ENCODE data around the gene MAPK11.

Gene MAPK11

DNA sequence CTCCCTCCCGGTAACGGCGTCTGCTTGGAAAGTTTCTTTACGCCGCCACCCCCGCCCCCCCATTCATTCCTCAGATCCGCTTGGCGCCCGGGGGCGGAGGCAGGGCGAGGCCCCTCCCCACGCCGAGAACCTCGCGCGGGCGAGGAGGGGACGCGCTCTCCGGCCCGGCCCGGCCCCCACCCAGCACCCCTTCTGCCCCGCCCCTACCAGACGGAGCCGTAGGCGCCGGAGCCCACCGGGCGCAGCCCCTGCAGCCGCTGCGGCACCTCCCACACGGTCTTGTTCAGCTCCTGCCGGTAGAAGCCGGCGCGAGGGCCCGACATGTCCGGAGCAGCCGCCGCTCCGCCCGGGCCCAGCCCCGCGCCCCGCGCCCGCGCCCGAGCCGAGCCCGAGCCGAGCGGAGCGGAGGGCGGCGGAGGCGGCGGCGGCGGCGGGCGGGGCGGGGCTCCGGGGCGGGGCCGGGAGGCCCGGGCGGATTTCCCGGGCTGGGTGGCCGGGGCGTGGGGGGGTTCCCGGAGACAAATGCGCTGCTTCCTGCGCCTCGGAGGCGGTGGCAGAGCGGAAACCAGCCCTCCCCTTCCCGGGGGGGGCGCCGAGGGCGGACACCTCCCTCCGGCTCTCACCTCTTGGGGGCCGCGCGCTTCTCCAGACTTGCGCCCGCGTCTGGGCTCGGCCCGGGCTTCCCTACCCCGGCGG is at the start of gene MAPK11:
TSS of gene MAPK11 (minus strand) at position 411 of the 696 bp plus-strand sequence. CDS start at position 323, 88 bp downstream.
- DNase-seq, result no peak

- DNase-seq, result no peak
Observed at GRCh38 chr22:50319503-50319951, 49.3 kb upstream of the MAPK11 start.

DNA sequence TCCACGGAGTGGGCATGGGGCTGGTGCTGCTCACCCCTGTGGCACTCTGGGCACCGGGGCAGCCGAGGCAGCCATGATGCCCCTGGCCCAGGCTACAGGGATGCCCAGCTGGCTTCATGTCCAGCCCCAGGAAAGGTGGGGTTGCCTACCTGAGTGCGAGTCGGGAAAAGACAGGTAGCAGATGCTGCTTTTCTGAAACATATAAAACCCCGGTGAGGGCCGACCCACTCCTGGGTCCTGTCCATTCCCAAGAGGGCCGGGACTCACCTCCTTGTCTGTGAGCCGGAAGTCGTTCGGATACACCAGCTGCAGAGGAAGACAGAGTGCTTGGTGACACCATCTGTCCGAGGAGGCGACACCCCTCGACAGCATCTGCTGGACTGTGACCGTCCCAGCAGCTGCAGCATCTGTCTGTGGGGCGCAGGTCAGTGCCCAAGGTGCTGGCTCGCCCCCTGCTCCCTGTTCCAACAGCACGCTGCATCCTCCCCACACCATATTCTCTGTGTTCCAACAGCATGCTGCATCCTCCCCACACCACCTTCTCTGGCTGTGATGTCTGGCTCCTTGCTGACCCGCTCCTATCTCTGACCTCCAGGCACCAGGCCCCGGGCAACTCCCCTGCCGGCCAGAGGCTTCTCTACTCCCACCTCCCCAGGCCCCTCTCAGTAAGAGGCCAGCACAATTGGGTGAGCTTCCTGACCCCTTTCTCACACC is 48.7 kb upstream of the MAPK11 start:
- DNase-seq, result no peak

DNA sequence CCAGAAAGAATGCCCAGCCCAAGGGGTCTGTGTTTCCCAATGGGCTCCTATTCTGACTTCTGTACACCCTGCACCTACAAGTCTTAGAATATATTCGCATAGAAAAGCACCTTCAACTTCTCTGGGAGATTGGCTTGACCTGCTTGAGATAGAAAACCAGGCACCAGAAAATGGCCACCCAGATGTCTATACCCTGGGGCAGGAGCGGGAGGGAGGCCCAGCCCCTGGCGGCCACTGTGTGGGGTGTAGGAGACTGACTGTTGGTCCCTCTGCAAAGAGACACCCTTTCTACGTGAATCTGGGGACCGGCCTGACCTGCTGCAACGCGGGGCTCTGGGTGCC is 48.1 kb upstream of the MAPK11 start:
- DNase-seq, result no peak

- no peak for DNase-seq
Observed at GRCh38 chr22:50317674-50318073, 47.5 kb upstream of the MAPK11 start.

- DNase-seq, result no peak
Observed at GRCh38 chr22:50317178-50317577, 47.0 kb upstream of the MAPK11 start.

GRCh38 chr22:50316114-50317065 is 46.2 kb upstream of the MAPK11 start:
- DNase-seq, result no peak

DNA sequence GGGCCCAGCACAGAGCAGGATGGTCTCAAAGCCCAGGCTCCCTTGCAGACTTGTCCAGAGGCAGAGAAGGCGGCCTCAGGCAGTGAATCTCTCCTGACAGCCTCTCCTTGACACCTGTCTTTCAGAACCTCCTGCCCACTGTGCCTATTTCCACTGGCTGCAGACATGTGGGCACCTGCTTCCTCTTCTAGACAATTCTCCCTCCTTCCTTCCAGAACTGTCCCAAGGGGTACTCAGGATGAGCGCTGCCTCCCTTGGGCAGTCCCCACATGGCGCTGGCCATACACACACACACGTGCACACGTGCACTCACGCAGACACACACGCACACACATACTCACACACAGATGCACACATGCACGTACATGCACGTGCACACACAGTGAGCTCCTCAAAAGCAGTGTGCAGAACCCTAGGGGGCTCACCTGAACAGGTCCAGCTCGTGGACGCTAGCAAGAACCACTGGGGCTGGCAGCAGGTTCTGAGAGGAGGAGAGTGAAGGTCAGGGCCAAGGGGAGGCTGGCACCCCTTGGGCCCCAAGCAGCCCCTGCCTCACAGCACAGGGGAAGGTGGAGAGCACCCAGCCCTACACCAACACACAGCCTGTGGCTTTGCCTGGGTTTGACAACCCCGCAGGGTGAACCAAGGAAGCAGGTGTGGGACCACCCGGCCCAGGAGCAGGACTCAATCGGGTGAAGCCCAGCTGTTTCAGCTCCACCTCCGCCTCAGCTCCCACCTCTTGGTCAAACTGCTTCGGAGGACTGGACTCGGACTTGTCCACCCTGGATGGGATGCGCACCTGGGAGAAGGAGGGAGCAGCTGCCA is 45.3 kb upstream of the MAPK11 start:
- DNase-seq, result no peak

DNA sequence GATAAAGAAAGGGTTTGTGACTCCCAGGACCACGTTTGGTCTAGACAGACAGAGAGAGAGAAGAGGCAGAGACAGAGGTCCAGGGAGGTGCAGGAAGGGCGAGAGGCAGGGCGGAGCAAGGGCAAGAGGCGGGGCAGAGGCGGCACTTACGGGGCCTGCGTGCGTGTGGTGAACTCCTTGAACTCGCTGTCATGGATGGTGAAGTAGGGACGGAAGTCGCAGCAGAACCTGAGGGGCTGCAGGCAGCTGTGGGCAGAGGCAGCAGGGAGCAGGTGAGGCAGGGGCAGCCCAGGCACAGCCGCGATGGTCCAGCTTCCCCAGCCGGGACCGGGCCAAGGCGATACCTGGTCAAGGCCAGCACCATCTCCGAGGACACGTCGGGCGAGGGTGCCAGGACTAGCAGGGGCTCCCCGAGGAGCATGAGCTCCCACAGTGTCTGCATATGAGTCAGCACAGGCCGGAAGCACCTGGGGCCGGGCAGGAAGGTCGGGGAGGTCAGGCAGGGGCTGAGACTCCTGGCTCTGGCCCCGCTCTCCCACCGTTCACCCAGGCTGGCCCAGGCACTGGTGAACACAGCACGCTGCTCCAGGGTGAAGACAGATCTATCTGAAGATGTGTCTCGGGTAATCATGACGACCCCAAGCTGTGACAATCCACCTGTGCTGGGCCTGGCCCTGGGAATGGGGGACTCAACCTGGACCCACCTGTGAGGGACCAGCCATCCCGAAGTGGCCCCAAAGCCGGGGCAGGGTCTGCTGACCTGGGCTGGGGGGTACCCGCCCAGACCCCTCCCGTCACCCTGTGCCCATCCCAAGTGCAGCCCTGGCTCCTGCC is 44.5 kb upstream of the MAPK11 start:
- no peak for DNase-seq

- DNase-seq, result no peak
Observed at GRCh38 chr22:50314081-50314454, 43.9 kb upstream of the MAPK11 start.

GRCh38 chr22:50313600-50313999 is 43.4 kb upstream of the MAPK11 start:
- no peak for DNase-seq

DNA sequence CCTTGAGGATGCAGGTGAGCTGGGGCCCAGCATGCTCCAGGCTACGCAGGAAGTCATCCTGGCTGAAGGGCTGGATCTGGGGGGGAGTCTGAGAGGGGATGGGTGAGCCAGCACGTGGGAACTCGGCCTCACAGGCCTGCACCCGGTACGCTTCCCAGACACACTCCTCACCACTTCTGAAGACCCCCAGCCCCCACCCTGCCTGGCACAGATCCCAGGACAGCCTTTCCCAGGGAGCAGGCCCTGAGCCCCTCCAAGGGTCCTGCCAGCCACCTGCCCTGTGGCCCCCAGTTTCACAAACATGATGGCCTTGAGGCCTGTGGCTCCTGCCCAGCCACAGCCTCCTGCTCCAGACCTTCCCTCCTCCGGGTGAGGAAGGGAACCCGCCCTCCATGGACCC is 42.8 kb upstream of the MAPK11 start:
- no peak for DNase-seq

DNA sequence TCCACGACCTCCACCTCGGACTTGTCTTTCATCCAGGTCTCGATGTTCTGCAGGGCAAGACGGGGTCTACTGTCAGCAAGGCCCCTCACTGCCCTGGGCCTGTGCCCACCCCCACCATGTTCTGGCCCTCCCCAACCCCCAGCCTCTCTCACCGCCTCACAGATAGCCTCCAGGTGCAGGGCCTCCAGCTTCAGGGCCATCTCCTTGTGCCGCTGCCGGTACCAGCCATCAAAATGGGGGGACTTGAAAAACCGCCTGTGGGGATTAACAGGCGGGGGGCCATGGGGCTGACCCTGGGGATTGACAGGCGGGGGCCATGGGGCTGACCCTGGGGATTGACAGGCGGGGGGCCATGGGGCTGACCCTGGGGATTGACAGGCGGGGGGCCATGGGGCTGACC is 42.2 kb upstream of the MAPK11 start:
- DNase-seq, result no peak

GRCh38 chr22:50311606-50312351 is 41.6 kb upstream of the MAPK11 start:
- DNase-seq, result no peak

DNA sequence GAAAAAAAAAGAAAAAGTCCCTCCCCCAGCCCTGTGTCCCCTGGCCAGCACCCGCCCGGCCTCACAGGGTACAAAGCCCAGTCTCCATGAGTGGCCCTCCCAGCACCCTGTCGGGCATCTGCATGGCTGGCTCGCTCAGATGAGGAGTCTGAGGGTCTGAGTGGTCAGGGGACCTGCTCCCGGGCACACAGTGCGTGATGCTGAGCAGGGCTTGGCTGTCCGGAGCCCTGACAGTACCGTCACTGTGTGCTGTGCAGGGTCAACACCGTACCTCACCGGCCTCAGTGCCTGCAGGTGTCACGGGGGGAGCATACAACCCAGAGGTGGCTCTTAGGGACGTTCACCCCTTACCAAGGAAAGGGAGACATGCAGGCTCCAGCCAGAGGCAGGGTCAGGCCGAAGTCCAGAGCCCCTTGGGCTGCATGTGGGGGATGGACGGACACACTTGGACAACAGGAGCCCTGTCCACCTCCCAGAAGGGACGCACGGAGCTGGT is 40.8 kb upstream of the MAPK11 start:
- no peak for DNase-seq

GRCh38 chr22:50310031-50310722 is 40.0 kb upstream of the MAPK11 start:
- no peak for DNase-seq

DNA sequence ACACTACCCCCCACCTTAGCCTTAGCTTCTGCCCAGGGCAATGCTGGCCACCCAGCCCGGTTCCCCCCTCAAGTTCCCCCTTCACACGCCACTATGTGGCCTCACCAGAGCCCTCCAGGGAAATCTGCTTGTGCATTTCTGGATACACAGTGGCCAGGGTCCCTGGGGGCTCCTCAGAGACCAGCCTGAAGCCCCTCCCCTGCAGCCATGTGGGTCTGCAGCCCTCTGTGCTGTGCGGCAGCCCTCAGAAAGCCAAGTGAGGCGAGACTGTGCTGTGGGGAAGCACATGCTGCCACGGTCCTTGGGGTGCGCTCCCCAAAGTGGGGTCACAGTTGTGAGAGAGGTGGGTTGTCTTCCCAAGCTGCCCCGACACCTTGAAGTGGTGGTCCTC is 39.4 kb upstream of the MAPK11 start:
- DNase-seq, result no peak

- DNase-seq, result no peak
Observed at GRCh38 chr22:50308986-50309600, 38.9 kb upstream of the MAPK11 start.

GRCh38 chr22:50308597-50308935 is 38.4 kb upstream of the MAPK11 start:
- no peak for DNase-seq

Measured in NCI-H187 (cell line).